GM12875 (cell line): ENCODE results near the gene FMO3.

Source experiments
- H3K4me3 ChIP-seq: one replicate; pipeline ENCODE4 v1.5.1; 2011; ENCODE audit warnings: low read depth, low read length, control low read depth
- CTCF ChIP-seq: IDR thresholded peaks from 2 replicates; pipeline ENCODE4 v1.5.1; 2011; ENCODE audit warnings: low read depth, mild to moderate bottlenecking, control low read depth, inconsistent platforms, low read length, moderate library complexity, borderline replicate concordance; ENCODE audit not compliant: insufficient read depth

FMO3 gene

GRCh38 chr1:171081314-171081753 lies 9.4 kb upstream of the FMO3 start:
- no peak overlapping the region for H3K4me3 ChIP-seq
- TF ChIP-seq CTCF: no peak

GRCh38 chr1:171081763-171082201 lies 8.9 kb upstream of the FMO3 start:
- TF ChIP-seq CTCF: no peak

DNA sequence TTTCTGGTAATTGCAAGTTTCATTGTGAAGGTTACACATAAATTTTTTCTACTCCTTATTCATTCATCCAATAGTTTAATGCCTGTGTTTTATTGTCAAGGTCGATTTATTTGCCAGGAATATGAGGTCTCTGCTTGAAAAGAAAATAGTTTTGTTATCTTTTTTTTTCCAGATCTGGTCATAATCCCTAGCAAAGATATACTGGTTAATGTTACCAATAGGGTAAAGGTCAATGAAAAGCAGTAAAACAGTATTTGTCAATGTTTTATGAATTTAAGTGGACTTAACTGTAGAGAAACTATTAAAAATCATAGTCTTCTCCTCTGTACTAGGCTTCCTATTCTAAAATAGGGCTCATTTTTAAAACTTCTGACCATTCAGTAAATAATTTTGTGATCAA lies 8.1 kb upstream of the FMO3 start:
- no peak for TF ChIP-seq CTCF
- no peak overlapping the region for H3K4me3 ChIP-seq

More at GRCh38 chr1:171081763-171082201, 8.9 kb upstream of the FMO3 start:
- no peak overlapping the region for H3K4me3 ChIP-seq

- H3K4me3 ChIP-seq: no peak overlapping the region
- no peak for TF ChIP-seq CTCF
Observed at GRCh38 chr1:171083222-171083621, 7.5 kb upstream of the FMO3 start.

- H3K4me3 ChIP-seq: no peak overlapping the region
- TF ChIP-seq CTCF: no peak
Observed at GRCh38 chr1:171084091-171084490, 6.6 kb upstream of the FMO3 start.

- TF ChIP-seq CTCF: no peak
- H3K4me3 ChIP-seq: no peak overlapping the region
Observed at GRCh38 chr1:171084870-171085269, 5.8 kb upstream of the FMO3 start.

- no peak for TF ChIP-seq CTCF
- H3K4me3 ChIP-seq: no peak overlapping the region
Observed at GRCh38 chr1:171087896-171088295, 2.8 kb upstream of the FMO3 start.
